GM18505 (cell line): ENCODE data around the gene MCTP2.

Experiments used
- ATAC-seq: cut with Tn5 transposase; IDR thresholded peaks from one replicate; pipeline ENCODE4 v1.9.1; 2021; ENCODE audit not compliant: unreplicated experiment
- POLR2A ChIP-seq: IDR thresholded peaks from 4 replicates; pipeline ENCODE4 v1.6.1; 2011; ENCODE audit warnings: borderline replicate concordance; ENCODE audit not compliant: insufficient read depth, insufficient read length; ENCODE audit errors: extremely low read depth

Gene MCTP2

GRCh38 chr15:94353488-94353820 lies 122.1 kb downstream of the MCTP2 start:
- ATAC-seq: no peak

GRCh38 chr15:94354655-94355054 lies 123.3 kb downstream of the MCTP2 start:
- ATAC-seq: no peak
- no peak for TF ChIP-seq POLR2A

More at GRCh38 chr15:94353488-94353820, 122.1 kb downstream of the MCTP2 start:
- TF ChIP-seq POLR2A: no peak

GRCh38 chr15:94359716-94360115 lies 128.4 kb downstream of the MCTP2 start:
- TF ChIP-seq POLR2A: no peak
- no peak for ATAC-seq

GRCh38 chr15:94360251-94360685 lies 128.9 kb downstream of the MCTP2 start:
- no peak for TF ChIP-seq POLR2A
- no peak for ATAC-seq

- TF ChIP-seq POLR2A: no peak
- ATAC-seq: no peak
These were observed 131.2 kb downstream of the MCTP2 start for GRCh38 chr15:94362385-94363092.

GRCh38 chr15:94363382-94363781 lies 132.0 kb downstream of the MCTP2 start:
- TF ChIP-seq POLR2A: no peak
- ATAC-seq: no peak

GRCh38 chr15:94366781-94367180 lies 135.4 kb downstream of the MCTP2 start:
- ATAC-seq: no peak

GRCh38 chr15:94367726-94368535 lies 136.6 kb downstream of the MCTP2 start:
- ATAC-seq: no peak
- TF ChIP-seq POLR2A: no peak

More at GRCh38 chr15:94366781-94367180, 135.4 kb downstream of the MCTP2 start:
- TF ChIP-seq POLR2A: no peak

GRCh38 chr15:94370206-94370935 lies 139.0 kb downstream of the MCTP2 start:
- no peak for ATAC-seq
- TF ChIP-seq POLR2A: no peak

GRCh38 chr15:94370936-94371285 lies 139.6 kb downstream of the MCTP2 start:
- no peak for ATAC-seq
- no peak for TF ChIP-seq POLR2A

GRCh38 chr15:94372821-94373220 lies 141.5 kb downstream of the MCTP2 start:
- TF ChIP-seq POLR2A: no peak
- ATAC-seq: no peak

- ATAC-seq: no peak
These were observed 144.6 kb downstream of the MCTP2 start for GRCh38 chr15:94375997-94376396.

GRCh38 chr15:94379986-94380385 lies 148.6 kb downstream of the MCTP2 start:
- no peak for TF ChIP-seq POLR2A
- no peak for ATAC-seq

More at GRCh38 chr15:94375997-94376396, 144.6 kb downstream of the MCTP2 start:
- no peak for TF ChIP-seq POLR2A
